Measurements from ENCODE around the gene NCAN.
"Not testable (repeated sequence)": the region's sequence is repeated elsewhere in the genome, so short reads cannot be mapped to it uniquely, and the experiment has no call there.

Gene NCAN

DNA sequence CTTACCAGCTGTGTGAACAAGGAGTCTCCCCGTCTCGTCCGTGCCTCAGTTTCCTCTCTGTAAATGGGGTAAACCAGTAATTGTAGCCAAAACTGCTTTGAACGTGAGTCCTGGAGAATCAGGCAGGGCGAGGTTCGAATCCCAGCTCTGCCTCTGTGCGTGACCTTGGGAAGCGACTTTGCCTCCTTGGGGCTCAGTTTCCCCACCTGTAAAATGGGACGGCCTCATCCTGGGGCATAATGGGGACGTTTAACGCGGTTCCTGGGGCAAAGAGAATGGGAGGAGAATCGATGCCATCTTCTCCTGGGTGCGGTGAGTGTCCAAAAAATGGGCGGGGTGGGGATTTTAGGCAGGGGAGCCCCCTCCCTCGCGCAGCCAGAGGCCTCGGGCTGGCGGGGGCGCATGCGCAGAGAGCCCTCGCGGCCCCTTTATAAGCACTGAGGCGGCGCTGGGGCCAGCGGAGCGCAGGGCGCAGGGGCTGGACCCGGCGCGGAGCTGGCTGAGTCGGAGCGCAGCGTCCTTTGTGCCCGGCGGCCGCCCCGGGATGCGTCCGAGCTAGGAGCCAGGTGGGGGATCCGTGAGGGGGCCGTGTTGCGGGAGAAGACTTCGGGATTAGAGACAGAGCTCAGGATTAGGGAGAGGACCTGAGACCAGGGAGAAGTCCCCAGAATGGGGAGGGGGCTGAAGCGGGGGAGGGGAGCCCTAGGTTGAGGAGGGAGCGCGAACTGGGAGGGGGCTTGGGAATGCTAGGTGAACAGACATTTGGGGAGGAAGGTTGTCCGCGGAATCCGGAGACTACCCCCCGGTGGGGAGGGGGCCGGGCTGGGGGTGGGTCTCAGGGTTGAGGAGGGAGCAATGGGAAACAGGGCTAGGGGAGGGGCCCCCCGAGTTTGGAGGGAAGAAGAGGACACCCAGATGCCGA lies at the start of gene NCAN:
Gene NCAN, plus strand, starts transcription at position 460 of the 922 bp plus-strand sequence. CDS start 4,996 bp downstream, outside the sequence.
- no peak for DNase-seq (ENCODE audit: insufficient read length, low spot score)
- FAIRE-seq = no peak
- TF ChIP-seq POLR2A (IDR thresholded peaks at IDR 0.05; ENCODE audit: low read depth, low read length) = no peak

DNA sequence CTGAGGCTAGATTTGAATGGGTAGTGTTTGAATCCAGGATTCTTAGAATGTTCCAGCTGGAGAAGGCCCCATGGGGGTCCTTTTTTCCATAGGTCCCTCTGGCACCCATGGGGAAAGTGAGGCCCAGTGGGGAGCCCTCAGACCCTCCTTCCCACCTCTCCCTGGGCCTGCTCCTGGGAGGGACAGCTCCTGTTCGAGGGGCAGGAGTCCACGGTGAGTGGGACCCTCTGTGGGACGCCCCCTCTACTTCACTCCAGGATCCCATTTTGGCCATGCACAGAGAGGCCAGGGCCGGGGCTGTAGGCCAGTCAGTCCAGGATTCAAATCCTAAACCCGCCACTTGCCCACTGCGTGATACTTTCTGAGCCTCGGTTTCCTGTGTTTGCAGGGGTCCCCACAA lies 49.3 kb upstream of the NCAN start:
- FAIRE-seq = no peak
- DNase-seq (ENCODE audit: insufficient read length, low spot score) = no peak
- no peak for TF ChIP-seq POLR2A (IDR thresholded peaks at IDR 0.05; ENCODE audit: low read depth, low read length)

DNA sequence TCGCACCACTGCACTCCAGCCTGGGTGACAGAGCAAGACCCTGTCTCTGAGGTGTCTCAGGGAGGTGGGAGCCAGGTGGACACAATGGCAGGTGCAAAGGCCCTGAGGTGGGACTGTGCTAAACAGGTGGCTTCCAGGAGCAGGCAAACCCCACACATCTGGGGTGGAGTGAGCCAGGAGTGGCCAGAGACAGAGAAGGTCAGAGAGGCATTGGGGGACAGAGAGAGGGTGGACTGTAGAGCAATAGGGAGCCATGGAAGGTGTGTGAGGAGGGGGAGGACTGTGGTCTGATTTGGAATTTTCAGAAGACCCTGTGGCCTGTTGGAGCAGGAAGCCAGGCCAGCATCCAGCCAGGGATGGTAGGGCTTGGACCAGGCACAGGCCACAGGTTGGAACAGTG lies 46.4 kb upstream of the NCAN start:
- FAIRE-seq (no peak), DNase-seq (ENCODE audit: insufficient read length, low spot score) (no peak)
- no peak for TF ChIP-seq POLR2A (IDR thresholded peaks at IDR 0.05; ENCODE audit: low read depth, low read length)

DNA sequence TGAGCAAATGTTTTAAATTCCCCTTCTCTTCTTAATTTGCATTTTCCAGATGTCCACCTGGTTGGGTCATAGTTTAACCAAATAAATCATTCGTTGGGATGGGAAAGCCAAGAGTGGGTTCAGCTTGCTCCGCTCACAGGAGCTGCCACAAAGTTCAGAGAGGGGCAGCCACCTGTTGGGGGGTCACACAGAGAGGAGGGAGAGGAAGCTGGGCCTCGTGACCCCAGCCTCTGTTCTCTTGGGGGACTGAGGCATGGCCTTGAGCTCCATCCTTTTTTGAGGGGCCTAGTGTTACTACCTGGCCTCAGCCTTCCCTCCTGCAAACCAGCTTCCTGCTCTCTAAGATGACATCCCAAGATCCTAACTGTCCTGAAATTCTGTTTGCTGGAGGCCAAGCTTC lies 44.1 kb upstream of the NCAN start:
- no peak for TF ChIP-seq POLR2A (IDR thresholded peaks at IDR 0.05; ENCODE audit: low read depth, low read length)
- DNase-seq (ENCODE audit: insufficient read length, low spot score) (no peak), FAIRE-seq (no peak)

DNA sequence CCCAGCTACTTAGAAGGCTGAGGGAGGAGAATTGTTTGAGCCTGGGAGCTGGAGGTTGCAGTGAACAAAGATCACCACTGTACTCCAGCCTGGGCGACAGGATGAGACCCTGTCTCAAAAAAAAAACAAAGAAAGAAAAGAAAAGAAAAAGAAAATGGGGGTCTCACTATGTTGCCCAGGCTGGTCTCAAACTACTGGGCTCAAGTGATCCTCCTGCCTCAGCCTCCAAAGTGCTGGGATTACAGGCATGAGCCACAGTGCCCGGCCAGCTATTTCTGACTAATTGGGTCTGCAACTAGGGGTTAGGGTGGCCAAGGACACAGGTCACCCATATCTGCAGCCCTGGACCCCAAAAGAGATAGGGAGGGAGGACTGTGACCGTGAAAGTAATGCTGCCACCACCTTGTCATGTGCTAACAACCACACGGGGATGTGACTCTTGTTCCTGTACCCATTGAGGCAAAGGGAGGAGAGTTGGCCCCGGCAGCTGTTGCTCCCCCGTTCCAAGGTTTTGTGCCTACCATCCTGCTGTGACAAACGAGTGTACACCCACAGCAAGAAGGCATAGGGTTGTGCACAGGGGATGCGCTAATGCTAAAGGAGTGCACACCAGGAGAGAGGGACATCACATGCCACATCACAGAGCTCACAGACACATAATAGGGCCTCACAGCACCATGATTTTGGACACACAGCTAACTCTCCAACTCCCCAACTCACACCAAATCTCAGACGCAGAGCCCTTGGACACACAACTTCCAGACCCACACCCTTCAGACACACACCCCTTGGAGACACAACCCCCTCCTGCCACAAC lies 42.3 kb upstream of the NCAN start:
- no peak for TF ChIP-seq POLR2A (IDR thresholded peaks at IDR 0.05; ENCODE audit: low read depth, low read length)
- FAIRE-seq (no peak), DNase-seq (ENCODE audit: insufficient read length, low spot score) (no peak)

DNA sequence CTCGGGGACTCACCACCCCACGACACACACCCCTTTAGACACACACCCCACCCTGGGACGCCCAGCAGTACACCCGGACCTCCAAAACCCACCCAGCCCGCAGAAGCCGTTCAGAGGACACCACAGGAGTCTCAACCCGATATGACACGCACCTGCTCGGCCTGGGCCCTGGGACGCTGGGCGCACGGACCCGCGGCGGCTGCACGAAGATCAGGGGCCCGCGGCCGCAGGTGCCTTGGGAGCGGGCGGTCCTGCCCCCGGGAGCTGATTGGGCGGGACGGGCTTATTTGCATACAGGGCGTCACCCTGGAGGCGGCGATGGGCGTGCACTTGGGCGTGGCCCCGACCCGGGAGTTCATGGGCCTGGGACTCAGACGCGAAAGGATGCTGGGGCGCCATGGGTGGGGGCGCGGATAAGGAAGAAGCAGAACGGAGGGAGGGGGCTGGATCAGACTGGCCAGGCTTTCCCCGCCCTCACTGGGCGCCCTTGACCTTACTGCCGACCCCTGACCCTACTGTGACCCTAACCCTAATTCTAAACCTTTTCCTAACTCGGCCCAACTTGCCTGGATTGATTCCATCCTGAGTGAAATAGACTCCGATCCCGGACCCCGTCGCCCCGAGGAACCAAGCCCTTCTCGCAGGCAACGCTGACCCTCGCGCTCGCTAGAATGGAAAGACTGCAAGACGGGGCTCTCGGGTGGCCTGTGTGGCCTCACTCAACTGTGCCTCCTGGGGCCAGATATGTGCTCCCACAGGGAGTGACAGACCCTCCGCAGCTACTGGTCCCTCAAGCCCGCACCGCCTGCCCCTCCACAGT lies 41.5 kb upstream of the NCAN start, which contains the start of gene MEF2B:
Gene MEF2B, minus strand, starts transcription at position 211 of the 820 bp plus-strand sequence. CDS start 19,528 bp downstream, outside the sequence.
- FAIRE-seq (no peak), DNase-seq (ENCODE audit: insufficient read length, low spot score) (no peak)
- TF ChIP-seq POLR2A (IDR thresholded peaks at IDR 0.05; ENCODE audit: low read depth, low read length) = no peak

DNA sequence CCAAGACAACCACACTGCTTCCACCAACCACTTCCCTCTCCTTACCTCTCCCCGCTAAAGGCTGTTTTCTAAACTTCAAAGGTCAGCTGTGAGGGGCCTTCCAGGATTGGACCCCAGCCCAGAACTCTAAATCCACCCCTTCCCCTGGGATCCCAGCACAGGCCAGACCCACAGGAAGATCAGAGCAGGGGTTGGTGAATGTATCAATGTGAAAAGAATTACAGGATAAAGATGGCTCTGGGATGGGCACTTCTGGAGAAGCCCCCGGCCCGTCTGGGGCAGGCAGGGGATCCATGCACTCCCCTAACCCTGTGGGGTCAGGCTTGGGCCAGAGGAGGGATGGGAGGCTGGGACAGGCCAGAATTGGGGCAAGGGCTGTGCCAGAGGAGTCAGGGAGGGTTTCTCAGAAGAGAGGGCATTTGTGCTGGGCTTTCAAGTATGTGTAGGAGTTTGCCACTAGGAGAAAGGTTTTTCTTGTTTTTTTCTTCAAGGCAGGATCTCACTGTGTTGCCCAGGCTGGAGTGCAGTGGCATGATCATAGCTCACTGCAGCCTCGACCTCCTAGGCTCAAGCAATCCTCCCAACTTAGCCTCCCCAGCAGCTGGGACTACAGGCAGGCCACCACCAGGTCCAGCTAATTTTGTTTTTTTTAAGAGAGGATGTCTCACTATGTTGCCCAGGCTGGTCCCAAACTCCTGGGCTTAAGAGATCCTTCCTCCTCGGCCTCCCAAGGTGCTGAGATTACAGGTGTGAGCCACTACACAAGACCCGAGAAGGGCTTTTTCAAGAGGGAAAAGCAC lies 40.7 kb upstream of the NCAN start:
- no peak for FAIRE-seq
- TF ChIP-seq POLR2A (IDR thresholded peaks at IDR 0.05; ENCODE audit: low read depth, low read length) = no peak
- DNase-seq (ENCODE audit: insufficient read length, low spot score) = no peak

DNA sequence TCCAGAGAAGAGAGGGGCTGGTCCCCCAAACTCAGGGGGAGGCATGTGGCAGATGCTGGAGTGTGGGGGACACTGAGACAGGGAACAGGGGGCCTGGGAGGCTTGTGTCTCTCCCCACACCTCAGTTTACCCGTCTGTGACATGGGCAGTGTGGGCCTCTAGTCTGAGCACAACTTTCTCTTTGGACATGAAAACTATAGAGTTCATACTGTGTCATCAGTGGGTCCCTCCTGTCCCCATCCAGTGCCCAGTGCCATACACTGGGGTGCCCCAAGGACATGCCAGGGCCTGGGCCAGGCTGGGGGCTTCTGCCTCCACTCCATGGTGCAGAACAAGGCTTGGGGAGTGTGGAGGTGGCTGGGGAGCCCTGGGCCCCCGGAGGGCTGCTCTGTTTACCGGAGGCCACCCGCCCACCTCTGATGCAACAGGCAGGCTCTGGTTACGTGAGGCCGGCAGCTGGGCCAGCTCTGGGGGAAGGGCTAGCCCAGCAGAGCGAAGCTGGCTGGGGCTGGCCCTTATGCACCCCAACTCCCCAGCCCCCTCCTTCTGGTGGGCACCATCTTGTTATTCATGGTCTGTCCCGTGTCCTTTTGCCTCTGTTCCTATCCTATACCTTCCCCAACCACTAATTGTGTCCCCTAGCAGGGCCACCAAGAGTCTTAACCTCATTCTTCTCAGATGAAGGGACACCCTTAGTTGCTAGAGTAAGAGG lies 39.8 kb upstream of the NCAN start:
- FAIRE-seq (no peak), DNase-seq (ENCODE audit: insufficient read length, low spot score) (no peak)
- no peak for TF ChIP-seq POLR2A (IDR thresholded peaks at IDR 0.05; ENCODE audit: low read depth, low read length)

DNA sequence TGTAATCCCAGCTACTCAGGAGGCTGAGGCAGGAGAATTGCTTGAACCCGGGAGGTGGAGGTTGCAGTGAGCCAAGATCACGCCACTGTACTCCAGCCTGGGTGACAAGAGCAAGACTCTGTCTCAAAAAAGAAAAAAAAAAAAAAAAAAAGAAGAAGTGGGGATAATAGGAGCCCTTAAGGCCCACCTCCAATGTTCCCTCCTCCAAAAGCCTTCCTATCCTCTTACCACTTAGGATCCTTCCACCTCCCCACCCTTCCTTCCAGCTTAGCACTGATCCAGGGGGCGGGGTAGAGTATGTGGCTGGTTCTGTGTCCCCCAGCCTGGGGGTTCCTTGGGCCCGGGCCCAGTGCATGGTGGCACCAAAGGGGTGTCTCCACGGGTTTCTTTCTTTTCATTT lies 38.5 kb upstream of the NCAN start:
- not testable (repeated sequence) for DNase-seq (ENCODE audit: insufficient read length, low spot score); FAIRE-seq

DNA sequence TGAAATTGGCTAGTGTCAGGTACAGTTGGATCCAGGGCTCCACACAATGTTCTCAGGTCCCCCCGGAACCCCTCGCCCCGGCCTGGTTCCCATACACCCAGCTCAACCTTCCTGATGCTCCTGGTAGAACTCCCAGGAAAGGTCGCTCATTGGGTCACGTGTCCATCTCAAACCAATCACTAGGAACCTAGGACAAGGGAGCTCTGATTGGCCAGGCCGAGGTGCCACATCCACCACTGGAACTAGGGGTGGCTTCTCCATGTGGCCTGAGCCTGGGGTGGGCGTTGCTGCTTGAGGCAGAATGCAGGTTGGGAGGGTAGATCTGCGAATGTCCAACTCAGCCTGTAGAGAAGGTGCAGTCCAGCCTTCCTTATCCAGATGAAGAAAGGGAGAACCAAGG lies 34.8 kb upstream of the NCAN start:
- DNase-seq (ENCODE audit: insufficient read length, low spot score) = no peak
- no peak for TF ChIP-seq POLR2A (IDR thresholded peaks at IDR 0.05; ENCODE audit: low read depth, low read length)
- no peak for FAIRE-seq

DNA sequence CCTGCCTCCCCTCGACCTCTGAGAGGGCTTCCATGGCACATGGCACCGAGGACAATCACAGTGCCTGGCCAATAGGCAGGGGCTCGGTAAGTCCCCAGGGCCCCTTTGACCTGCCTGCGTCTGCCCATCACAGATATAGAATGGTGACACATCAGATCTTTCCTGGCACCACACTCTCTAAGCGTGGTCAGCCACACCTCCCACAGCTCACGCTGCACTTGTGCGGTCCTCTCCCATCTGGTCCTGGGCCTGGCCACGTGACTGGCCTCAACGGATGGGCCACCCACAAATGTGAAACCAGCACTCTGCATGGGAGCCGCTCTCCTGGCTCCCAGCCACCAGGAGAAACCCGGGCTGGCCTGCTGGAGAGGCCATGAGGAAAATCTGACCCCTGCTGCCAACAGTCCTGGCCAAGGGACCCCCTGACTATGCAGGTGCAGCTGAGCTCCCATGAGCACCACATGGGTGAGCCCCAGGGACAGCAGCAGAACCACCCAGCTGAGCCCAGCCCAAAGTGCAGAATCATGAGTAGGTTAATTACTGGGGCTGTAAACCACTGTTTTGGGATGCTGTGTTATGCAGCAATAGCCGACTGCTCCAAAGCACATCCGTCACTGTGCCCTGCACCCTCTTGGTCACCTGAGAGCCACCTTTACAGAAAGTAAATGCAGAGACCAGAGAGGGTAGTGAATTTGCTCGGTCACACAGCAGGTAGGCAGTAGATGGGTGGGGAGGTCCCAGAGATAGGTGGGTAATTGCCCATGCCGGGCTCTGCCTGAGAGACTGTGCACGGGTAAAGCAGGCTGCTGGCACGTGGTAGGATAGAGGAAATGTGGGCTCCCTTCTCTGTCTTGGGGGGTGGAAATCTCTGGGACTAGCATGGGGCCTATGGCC lies 32.0 kb upstream of the NCAN start:
- no peak for FAIRE-seq
- no peak for TF ChIP-seq POLR2A (IDR thresholded peaks at IDR 0.05; ENCODE audit: low read depth, low read length)
- DNase-seq (ENCODE audit: insufficient read length, low spot score) = no peak

All from H54 (cell line).